ENCODE measurements around the gene LIPE. TPM values are rescaled to one million over a fixed set of nuclear protein-coding genes. Genes with fewer than 3 reads are reported as not detected.

Gene LIPE
- total and polyA plus RNA-seq, 9 donors = 1.7 to 15.1 (median 5.4) TPM

DNA sequence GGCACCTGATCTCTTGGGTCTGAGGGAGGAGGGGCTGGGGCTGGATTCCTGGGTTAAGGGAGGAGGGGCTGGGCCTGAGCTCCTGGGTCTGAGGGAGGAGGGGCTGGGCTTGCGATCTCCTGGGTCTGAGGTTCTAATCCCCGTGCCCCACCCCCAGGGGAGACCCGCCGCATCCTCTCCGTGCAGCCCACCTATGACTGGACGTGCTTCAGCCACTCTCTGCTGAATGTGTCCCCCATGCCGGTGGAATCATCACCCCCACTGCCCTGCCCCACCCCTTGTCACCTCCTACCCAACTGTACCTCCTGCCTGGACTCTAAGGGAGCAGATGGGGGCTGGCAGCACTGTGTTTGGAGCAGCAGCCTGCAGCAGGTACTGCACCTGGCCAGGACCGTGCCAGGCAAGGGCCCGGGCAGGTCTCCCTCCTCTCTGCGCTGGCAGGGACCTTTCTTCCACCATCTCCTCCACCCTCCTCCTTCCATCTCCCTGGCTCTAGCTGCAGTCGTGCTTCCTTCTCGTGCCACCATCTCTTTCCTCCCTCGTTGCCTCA is 64.2 kb downstream of the LIPE start:
- Histone ChIP-seq H3K27me3 (no peaks in the 10 kb centered on the region), H3K9me3 (peaks cover 0 to 5% of the 10 kb centered on the region in 2 donors), H3K36me3 (no peaks in the 10 kb centered on the region), H3K4me3 (no peak overlapping the region), H3K4me1 (ENCODE audit: insufficient read depth) (no peaks in the 10 kb centered on the region), H3K27ac (no peak overlapping the region)
- no peak for DNase-seq
- intact Hi-C loops (cut with DNase I) = no loop called here
- TF ChIP-seq POLR2A (IDR thresholded peaks at IDR 0.05) (no peak), EP300 (IDR thresholded peaks at IDR 0.05) (no peak)
- TF ChIP-seq, protein P1, sequence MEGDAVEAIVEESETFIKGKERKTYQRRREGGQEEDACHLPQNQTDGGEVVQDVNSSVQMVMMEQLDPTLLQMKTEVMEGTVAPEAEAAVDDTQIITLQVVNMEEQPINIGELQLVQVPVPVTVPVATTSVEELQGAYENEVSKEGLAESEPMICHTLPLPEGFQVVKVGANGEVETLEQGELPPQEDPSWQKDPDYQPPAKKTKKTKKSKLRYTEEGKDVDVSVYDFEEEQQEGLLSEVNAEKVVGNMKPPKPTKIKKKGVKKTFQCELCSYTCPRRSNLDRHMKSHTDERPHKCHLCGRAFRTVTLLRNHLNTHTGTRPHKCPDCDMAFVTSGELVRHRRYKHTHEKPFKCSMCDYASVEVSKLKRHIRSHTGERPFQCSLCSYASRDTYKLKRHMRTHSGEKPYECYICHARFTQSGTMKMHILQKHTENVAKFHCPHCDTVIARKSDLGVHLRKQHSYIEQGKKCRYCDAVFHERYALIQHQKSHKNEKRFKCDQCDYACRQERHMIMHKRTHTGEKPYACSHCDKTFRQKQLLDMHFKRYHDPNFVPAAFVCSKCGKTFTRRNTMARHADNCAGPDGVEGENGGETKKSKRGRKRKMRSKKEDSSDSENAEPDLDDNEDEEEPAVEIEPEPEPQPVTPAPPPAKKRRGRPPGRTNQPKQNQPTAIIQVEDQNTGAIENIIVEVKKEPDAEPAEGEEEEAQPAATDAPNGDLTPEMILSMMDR (IDR thresholded peaks at IDR 0.05) = no peak
- 92 to 96% (median 92%) methylated on average over 13 of the region's 13 CpGs for WGBS, 3 donors

DNA sequence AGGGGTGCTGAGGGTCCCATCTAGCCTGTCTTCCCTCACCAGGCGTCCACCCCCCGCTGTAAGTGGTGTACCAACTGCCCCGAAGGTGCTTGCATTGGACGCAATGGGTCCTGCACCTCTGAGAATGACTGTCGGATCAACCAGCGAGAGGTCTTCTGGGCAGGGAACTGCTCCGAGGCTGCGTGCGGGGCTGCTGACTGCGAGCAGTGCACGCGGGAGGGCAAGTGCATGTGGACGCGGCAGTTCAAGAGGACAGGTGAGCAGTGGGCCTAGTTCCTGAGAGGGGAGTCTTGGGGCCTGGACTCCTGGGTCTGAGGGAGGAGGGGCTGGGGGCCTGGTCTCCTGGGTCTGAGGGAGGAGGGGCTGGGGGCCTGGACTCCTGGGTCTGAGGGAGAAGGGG is 64.8 kb downstream of the LIPE start:
- Histone ChIP-seq H3K27me3 (no peaks in the 10 kb centered on the region), H3K36me3 (no peaks in the 10 kb centered on the region), H3K9me3 (peaks cover 0 to 5% of the 10 kb centered on the region in 2 donors), H3K27ac (no peak overlapping the region), H3K4me1 (ENCODE audit: insufficient read depth) (no peaks in the 10 kb centered on the region), H3K4me3 (no peak overlapping the region)
- TF ChIP-seq EP300 (IDR thresholded peaks at IDR 0.05) (no peak), POLR2A (IDR thresholded peaks at IDR 0.05) (no peak)
- TF ChIP-seq, protein P1 (IDR thresholded peaks at IDR 0.05) = no peak
- DNase-seq = no peak
- intact Hi-C loops (cut with DNase I) = no loop called here
- 92 to 93% (median 93%) methylated on average over 14 of the region's 14 CpGs for WGBS, 3 donors

DNA sequence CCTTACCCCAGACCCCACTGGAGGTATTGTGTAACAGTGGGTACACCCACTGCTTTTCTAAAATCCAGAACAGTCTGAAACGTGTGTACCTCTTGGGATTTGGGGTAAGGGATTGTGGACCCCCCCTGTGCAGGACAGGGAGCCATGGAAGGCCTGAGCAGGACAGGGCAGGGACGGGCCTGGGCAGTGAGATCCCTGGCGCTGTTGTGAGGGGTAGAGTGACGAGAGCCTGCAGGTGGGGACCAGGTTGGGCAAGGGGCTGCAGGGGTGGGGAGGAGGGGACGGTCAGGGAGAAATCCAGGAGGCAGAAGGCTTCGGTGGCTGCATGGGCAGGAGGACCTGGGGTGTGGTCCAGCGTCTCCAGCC is 65.7 kb downstream of the LIPE start:
- no peak overlapping the region for H3K27ac ChIP-seq
- H3K36me3 ChIP-seq = no peaks in the 10 kb centered on the region
- no peak overlapping the region for H3K4me3 ChIP-seq
- no peaks in the 10 kb centered on the region for H3K4me1 ChIP-seq (ENCODE audit: insufficient read depth)
- H3K27me3 ChIP-seq = no peaks in the 10 kb centered on the region
- DNase-seq = no peak
- WGBS, 3 donors = 81 to 93% (median 91%) methylated on average over 7 of the region's 7 CpGs
- peaks cover 0 to 5% of the 10 kb centered on the region in 2 donors for H3K9me3 ChIP-seq
- no peak for TF ChIP-seq POLR2A (IDR thresholded peaks at IDR 0.05)
- TF ChIP-seq, protein P1 (IDR thresholded peaks at IDR 0.05) = no peak
- TF ChIP-seq EP300 (IDR thresholded peaks at IDR 0.05) = no peak
- intact Hi-C loops (cut with DNase I) = no loop called here

DNA sequence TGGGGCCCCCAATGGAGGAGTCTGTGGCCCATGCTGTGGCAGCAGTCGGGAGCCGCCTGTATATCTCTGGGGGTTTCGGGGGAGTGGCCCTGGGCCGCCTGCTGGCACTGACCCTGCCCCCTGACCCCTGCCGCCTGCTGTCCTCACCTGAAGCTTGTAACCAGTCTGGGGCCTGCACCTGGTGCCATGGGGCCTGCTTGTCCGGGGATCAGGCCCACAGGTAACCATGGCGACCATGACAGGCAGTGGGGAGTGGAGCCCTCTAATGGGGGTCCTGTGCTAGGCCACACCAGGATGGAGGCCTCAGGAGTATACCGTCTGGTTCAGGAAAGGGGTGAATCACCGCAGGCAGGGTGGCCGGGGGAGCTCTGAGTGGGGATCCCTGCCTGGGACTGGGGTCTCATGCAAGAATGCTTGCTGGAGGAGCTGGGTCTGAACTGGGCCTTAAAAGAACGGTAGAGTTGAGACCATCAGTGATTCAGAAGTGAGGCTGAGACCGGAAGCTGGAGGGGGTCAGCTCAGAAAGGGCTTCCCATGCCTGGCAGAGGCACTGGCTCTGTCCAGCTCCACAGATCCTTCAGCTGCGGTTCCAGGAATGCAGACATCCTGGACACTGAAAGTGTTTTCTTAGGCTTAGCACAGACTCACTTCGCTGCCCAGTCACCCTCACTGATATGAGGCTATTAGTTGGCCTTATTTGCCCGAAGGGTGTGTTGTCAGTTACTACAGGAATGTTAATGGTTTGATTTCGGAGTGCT is 66.2 kb downstream of the LIPE start:
- no peak overlapping the region for H3K27ac ChIP-seq

More for the DNA sequence above, 66.2 kb downstream of the LIPE start:
- Histone ChIP-seq H3K27me3 (no peaks in the 10 kb centered on the region), H3K4me1 (ENCODE audit: insufficient read depth) (no peaks in the 10 kb centered on the region), H3K36me3 (no peaks in the 10 kb centered on the region), H3K9me3 (peaks cover 0 to 5% of the 10 kb centered on the region in 2 donors), H3K4me3 (no peak overlapping the region)
- 71 to 89% (median 78%) methylated on average over 16 of the region's 16 CpGs for WGBS, 3 donors
- no peak for DNase-seq
- intact Hi-C loops (cut with DNase I) = no loop called here
- TF ChIP-seq, protein P1 (IDR thresholded peaks at IDR 0.05) = no peak
- TF ChIP-seq EP300 (IDR thresholded peaks at IDR 0.05) = no peak
- no peak for TF ChIP-seq POLR2A (IDR thresholded peaks at IDR 0.05)
